HEK293T (cell line): ENCODE data around the gene FGFBP1.
"Not testable (repeated sequence)": the region's sequence is repeated elsewhere in the genome, so short reads cannot be mapped to it uniquely, and the experiment has no call there.

Experiments used
- FOXA1 ChIP-seq: fragments of 450-650 bp; IDR thresholded peaks from 2 replicates; pipeline ENCODE4 v1.6.1; 2016; ENCODE audit warnings: mild to moderate bottlenecking
- HDGF ChIP-seq: fragments of 450-650 bp; IDR thresholded peaks from 2 replicates; pipeline ENCODE4 v1.6.1; 2017; ENCODE audit warnings: antibody characterized with exemption, borderline replicate concordance
- L3MBTL2 ChIP-seq: fragments of 450-650 bp; conservative IDR thresholded peaks from 2 replicates; pipeline ENCODE4 v1.6.1; 2016; ENCODE audit warnings: mild to moderate bottlenecking
- PKNOX1 ChIP-seq: fragments of 450-650 bp; IDR thresholded peaks from 2 replicates; pipeline ENCODE4 v1.6.1; 2016
- SP1 ChIP-seq: fragments of 450-650 bp; IDR thresholded peaks from 2 replicates; pipeline ENCODE4 v1.6.1; 2017
- SUZ12 ChIP-seq: fragments of 450-650 bp; IDR thresholded peaks from 2 replicates; pipeline ENCODE4 v1.6.1; 2016; ENCODE audit warnings: mild to moderate bottlenecking

GRCh38 chr4:15916358-15916757 lies 22.2 kb downstream of the FGFBP1 start:
- not testable (repeated sequence) for TF ChIP-seq FOXA1, PKNOX1, HDGF, SUZ12, L3MBTL2, SP1
